Lung (tissue), 16 donors: ENCODE data around the gene DYNC1I2. TPM values are rescaled to one million over a fixed set of nuclear protein-coding genes. Genes with fewer than 3 reads are reported as not detected.

ENCODE experiments used
- ATAC-seq: fragments of 200-7000 bp; cut with Tn5 transposase; one replicate; pipeline ENCODE4 v1.9.1; 2020; ENCODE audit warnings: moderate number of reproducible peaks; ENCODE audit not compliant: insufficient read depth, low FRiP score
- DNase-seq, 3 donors: peaks; one replicate each; pipeline ENCODE4 v3.0.0-alpha.2; 2013 to 2017
- H3K27ac ChIP-seq, 2 donors: one replicate each; pipeline ENCODE4 v1.5.1; 2013; ENCODE audit warnings: mild to moderate bottlenecking in 2 of 2, moderate library complexity in 2 of 2, control low read depth in 1 of 2, inconsistent platforms in 1 of 2, low read depth in 1 of 2, low read length in 1 of 2
- H3K27me3 ChIP-seq, 3 donors: one replicate each; pipeline ENCODE4 v1.5.1; 2013; ENCODE audit warnings: low read length in 2 of 3; ENCODE audit not compliant: control insufficient read depth in 3 of 3, insufficient read depth in 3 of 3
- H3K36me3 ChIP-seq, 4 donors: one replicate each; pipeline ENCODE4 v1.5.1; 2013; ENCODE audit warnings: low read length in 4 of 4, mild to moderate bottlenecking in 1 of 4, moderate library complexity in 1 of 4; ENCODE audit not compliant: control insufficient read depth in 4 of 4, insufficient read depth in 4 of 4
- H3K4me1 ChIP-seq, 5 donors: one replicate each; pipeline ENCODE4 v1.5.1; 2013; ENCODE audit warnings: low read length in 5 of 5, mild to moderate bottlenecking in 2 of 5, moderate library complexity in 1 of 5; ENCODE audit not compliant: control insufficient read depth in 5 of 5, insufficient read depth in 5 of 5
- H3K4me3 ChIP-seq: one replicate; pipeline ENCODE4 v1.5.1; 2013; ENCODE audit warnings: mild to moderate bottlenecking, control low read depth, moderate library complexity
- H3K9ac ChIP-seq, 2 donors: one replicate each; pipeline ENCODE4 v1.5.1; 2013; ENCODE audit warnings: low read length in 2 of 2, control low read depth in 1 of 2; ENCODE audit not compliant: insufficient read depth in 1 of 2
- H3K9me3 ChIP-seq, 4 donors: one replicate each; pipeline ENCODE4 v1.5.1; 2013; ENCODE audit warnings: low read length in 3 of 4, mild to moderate bottlenecking in 1 of 4, moderate library complexity in 1 of 4; ENCODE audit not compliant: control insufficient read depth in 4 of 4, insufficient read depth in 3 of 4
- WGBS, 2 donors: extraction: QIAGEN DNeasy Blood & Tissue Kit; methylation state at CpG; one replicate each; pipeline ENCODE4 v1.1.7; 2013; 5-methylcytosine and 5-hydroxymethylcytosine counted together
- long read RNA-seq, 5 donors: transcript quantifications; one replicate each; lab custom pipeline, GENCODE V29; 2026
- polyA plus RNA-seq, 2 donors: library from polyadenylated mRNA; stranded (reverse); fragments of 200-250 nt; gene quantifications; one replicate each; pipeline ENCODE4 v1.2.1, GENCODE V29; 2013
- total RNA-seq, 2 donors: library from RNA; depleted of rRNA in 1 of 2; stranded (reverse); fragments of >200 nt in 1 of 2; gene quantifications; one replicate each; pipeline ENCODE4 v1.2.1, GENCODE V29; 2014 to 2021
- TF ChIP-seq, protein P1 (sequence below): IDR thresholded peaks from 2 replicates; pipeline ENCODE4 v1.5.1; 2012; ENCODE audit warnings: mild to moderate bottlenecking; ENCODE audit errors: control extremely low read depth, extremely low read depth
- donor health status: control.
- donor health status: control.
- donor health status: Bipolar disorder and iron deficiency.
- donor health status: healthy.
- donor health status: DM: yes; HTN: yes; CAD: no.

DYNC1I2 gene
- total RNA-seq: 100 to 1,000 TPM in 1 of 2 donors, 10 to 100 TPM in 1; 72.7 to 190 TPM
- 10 to 100 TPM; 47.1 to 71.6 TPM for polyA plus RNA-seq
- long read RNA-seq, donor 1, transcript DYNC1I2-203 (16 exons, 2,572 nt): major isoform, 21 of 146 reads
- long read RNA-seq, donor 1, transcript DYNC1I2-201 (16 exons, 2,589 nt): minor isoform, 15 of 146 reads
- long read RNA-seq, donor 1, partial matches to known transcripts: 108 of 146 reads
- long read RNA-seq, donor 1, other reads (novel, unspliced or antisense): 0 of 146 reads
- long read RNA-seq, donor 2, transcript DYNC1I2-203 (16 exons, 2,572 nt): major isoform, 6 of 63 reads
- long read RNA-seq, donor 2, partial matches to known transcripts: 53 of 63 reads
- long read RNA-seq, donor 2, other reads (novel, unspliced or antisense): 0 of 63 reads
- long read RNA-seq, donor 3, transcript DYNC1I2-203 (16 exons, 2,572 nt): minor isoform, 5 of 78 reads
- long read RNA-seq, donor 3, transcript DYNC1I2-201 (16 exons, 2,589 nt): major isoform, 6 of 78 reads
- long read RNA-seq, donor 3, partial matches to known transcripts: 64 of 78 reads
- long read RNA-seq, donor 3, other reads (novel, unspliced or antisense): 0 of 78 reads
- long read RNA-seq, donor 4, transcript DYNC1I2-203 (16 exons, 2,572 nt): major isoform, 5 of 64 reads
- long read RNA-seq, donor 4, partial matches to known transcripts: 54 of 64 reads
- long read RNA-seq, donor 4, other reads (novel, unspliced or antisense): 0 of 64 reads
- long read RNA-seq, donor 5, transcript DYNC1I2-203 (16 exons, 2,572 nt): major isoform, 21 of 164 reads
- long read RNA-seq, donor 5, transcript DYNC1I2-201 (16 exons, 2,589 nt): minor isoform, 18 of 164 reads
- long read RNA-seq, donor 5, partial matches to known transcripts: 119 of 164 reads
- long read RNA-seq, donor 5, other reads (novel, unspliced or antisense): 0 of 164 reads

DNA sequence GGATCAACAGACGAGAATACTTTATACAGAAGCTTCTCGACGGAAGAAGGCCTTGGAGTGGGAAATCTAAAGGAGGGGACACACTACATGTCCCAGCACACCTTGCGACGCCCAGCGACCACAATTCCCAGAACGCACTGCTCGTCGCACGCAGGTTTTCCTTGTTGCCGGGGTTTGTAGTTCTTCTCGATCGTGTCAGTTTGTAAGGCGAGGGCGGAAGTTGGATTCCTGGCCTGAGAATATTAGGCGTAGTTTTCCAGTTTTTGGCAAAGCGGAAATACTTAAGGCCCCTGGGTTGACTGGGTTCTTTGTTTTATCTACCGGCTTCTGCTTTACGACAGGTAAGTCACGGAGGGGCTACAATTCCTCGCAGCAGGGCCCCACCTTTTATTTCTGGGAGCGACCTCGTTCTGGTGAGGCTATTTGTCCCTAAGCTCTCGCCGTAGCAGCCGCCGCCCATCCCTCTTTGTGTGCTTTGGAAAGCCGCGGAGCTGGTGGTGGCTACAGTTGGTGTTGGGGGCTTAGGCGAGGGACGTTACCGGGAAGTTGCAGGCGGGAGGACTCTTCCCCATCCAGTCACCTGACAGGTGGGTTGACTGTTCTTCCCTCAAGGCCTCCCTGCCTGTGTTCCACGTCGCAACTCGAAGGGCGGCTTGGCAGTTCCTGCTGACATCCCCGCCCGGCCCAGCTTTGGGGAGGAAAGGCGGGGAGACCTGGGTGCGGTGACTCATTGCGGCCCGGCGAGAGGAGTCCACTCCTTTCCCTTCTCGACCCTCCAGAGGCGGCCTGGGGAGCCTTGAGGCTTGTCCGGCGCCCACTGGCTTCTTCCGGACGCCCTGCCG lies at the start of gene DYNC1I2:
TSS of gene DYNC1I2 (plus strand) at position 183 of the 842 bp plus-strand sequence. CDS start 2,687 bp downstream, outside the sequence.
- Histone ChIP-seq H3K36me3 (peaks cover 0 to 18% (median 1%) of the 10 kb centered on the region in 4 donors), H3K9ac (peak within 1 kb of the TSS; percentile 57 to 89), H3K4me1 (peaks cover 0 to 14% (median 4%) of the 10 kb centered on the region in 5 donors), H3K9me3 (no peaks in the 10 kb centered on the region), H3K4me3 (peak within 1 kb of the TSS; percentile 88), H3K27me3 (no peaks in the 10 kb centered on the region), H3K27ac (peak within 1 kb of the TSS; percentile 86 to 87)
- peak; percentile 90 for ATAC-seq
- DNase-seq: peak; percentile 93 to 97 (median 97)
- WGBS, 2 donors: 0 to 1% methylated on average over 46 to 51 of the region's 51 CpGs
- TF ChIP-seq, protein P1, sequence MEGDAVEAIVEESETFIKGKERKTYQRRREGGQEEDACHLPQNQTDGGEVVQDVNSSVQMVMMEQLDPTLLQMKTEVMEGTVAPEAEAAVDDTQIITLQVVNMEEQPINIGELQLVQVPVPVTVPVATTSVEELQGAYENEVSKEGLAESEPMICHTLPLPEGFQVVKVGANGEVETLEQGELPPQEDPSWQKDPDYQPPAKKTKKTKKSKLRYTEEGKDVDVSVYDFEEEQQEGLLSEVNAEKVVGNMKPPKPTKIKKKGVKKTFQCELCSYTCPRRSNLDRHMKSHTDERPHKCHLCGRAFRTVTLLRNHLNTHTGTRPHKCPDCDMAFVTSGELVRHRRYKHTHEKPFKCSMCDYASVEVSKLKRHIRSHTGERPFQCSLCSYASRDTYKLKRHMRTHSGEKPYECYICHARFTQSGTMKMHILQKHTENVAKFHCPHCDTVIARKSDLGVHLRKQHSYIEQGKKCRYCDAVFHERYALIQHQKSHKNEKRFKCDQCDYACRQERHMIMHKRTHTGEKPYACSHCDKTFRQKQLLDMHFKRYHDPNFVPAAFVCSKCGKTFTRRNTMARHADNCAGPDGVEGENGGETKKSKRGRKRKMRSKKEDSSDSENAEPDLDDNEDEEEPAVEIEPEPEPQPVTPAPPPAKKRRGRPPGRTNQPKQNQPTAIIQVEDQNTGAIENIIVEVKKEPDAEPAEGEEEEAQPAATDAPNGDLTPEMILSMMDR: no peak

DNA sequence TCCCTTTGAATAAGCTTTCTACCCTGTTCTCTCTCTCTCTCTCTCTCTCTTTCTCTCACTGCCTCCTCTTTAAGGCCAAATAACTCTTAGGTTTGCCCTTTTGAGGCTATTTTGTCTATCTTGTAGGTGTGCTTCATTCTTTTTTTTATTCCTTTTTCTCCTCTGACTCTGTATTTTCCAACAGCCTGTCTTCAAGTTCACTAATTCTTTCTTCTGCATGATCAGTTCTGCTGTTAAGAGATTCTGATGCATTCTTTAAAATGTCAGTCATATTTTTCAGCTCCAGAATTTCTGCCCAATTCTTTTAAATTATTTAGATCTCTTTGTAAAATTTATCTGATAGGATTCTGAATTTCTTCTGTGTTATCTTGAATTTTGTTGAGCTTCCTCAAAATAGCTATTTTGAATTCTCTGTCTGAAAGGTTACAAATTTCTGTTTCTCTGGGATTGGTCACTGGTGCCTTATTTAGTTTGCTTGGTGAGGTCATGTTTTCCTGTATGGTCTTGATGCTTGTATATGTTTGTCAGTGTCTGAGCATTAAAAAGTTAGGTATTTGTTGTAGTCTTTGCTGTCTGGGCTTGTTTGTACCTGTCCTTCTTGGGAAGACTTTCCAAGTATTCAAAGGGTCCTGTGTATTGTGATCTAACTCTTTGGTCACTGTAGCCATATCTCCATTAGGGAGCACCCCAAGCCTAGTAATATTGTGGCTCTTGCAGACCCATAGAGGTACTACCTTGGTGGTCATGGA lies 35.4 kb upstream of the DYNC1I2 start:
- no peak overlapping the region for H3K27ac ChIP-seq
- TF ChIP-seq, protein P1: no peak
- no peak overlapping the region for H3K9ac ChIP-seq
- no peaks in the 10 kb centered on the region for H3K36me3 ChIP-seq
- ATAC-seq: no peak
- no peak overlapping the region for H3K4me3 ChIP-seq
- no peaks in the 10 kb centered on the region for H3K4me1 ChIP-seq
- H3K27me3 ChIP-seq: no peaks in the 10 kb centered on the region
- peaks cover 0 to 8% (median 3%) of the 10 kb centered on the region in 4 donors for H3K9me3 ChIP-seq
- no peak for DNase-seq

DNA sequence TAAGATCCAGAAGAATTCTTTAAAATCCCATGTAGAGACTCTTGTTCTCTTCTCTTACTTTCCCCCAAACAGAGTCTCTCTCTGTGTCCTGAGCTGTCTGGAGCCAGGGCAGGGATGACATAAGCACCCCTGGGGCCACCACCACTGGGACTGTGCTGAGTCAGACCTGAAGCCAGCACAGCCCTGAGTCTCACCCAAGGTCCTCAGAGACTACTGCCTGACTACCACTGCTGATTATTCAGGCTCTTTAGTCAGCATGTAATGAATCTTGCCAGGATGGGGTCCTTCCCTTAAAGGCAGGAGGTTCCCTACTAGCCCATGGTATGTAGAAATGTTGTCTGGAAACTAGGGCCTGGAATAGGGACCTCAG lies 34.9 kb upstream of the DYNC1I2 start:
- no peak overlapping the region for H3K9ac ChIP-seq
- no peak for DNase-seq
- no peak for ATAC-seq
- no peaks in the 10 kb centered on the region for H3K27me3 ChIP-seq
- H3K9me3 ChIP-seq: peaks cover 0 to 8% (median 2%) of the 10 kb centered on the region in 4 donors
- H3K36me3 ChIP-seq: no peaks in the 10 kb centered on the region
- TF ChIP-seq, protein P1: no peak
- H3K4me1 ChIP-seq: no peaks in the 10 kb centered on the region
- no peak overlapping the region for H3K4me3 ChIP-seq
- no peak overlapping the region for H3K27ac ChIP-seq
